HCT116 (cell line): ENCODE data around the gene DVL2. TPM values are rescaled to one million over a fixed set of nuclear protein-coding genes. Genes with fewer than 3 reads are reported as not detected.
A peak's percentile ranks its signal among the peaks of the same experiment; 100 is the strongest.

Experiments used
- ATAC-seq: fragments of 200-7000 bp; cut with Tn5 transposase; 2 replicates; pipeline ENCODE4 v1.9.1; 2020; ENCODE audit warnings: mild to moderate bottlenecking, moderate library complexity
- BruUV-seq: library from RNA; stranded (reverse); fragments of 400-500 nt; replicated peaks from 2 replicates; lab custom pipeline; 2021; lab: Mats Ljungman, UMichigan
- CTCF ChIA-PET: fragments of 300-600 bp; sonication (Branson Sonifier 250); formaldehyde crosslinking; loops from one replicate; lab custom pipeline; 2021; ENCODE audit warnings: antibody characterized with exemption; lab: Charles Lee
- POLR2A ChIA-PET: fragments of 300-600, 350-600 bp; sonication (Branson Sonifier 250); formaldehyde crosslinking; loops from one replicate; lab custom pipeline; 2021; ENCODE audit warnings: antibody characterized with exemption; lab: Charles Lee
- RAD21 ChIA-PET, 2 experiments: fragments of 300-600 bp; sonication (Branson Sonifier 250); formaldehyde crosslinking; loops; one replicate each; lab custom pipeline; 2023; ENCODE audit warnings: low total read pairs in 2 of 2; ENCODE audit not compliant: uncharacterized antibody in 2 of 2, unreplicated experiment in 2 of 2, low non-redundant PET in 1 of 2; lab: Charles Lee
- DNase-seq: peaks from one replicate; pipeline ENCODE4 v3.0.0-alpha.2; 2010; ENCODE audit warnings: low read depth, low spot score
- H2AFZ ChIP-seq: fragments of 200-600 bp; shearing (Covaris generic), sonication (generic); 2 replicates; pipeline ENCODE4 v1.6.1; 2017; ENCODE audit warnings: low read depth, mixed run types, mixed read lengths, antibody characterized with exemption, low read length; ENCODE audit not compliant: poor library complexity, severe bottlenecking
- H3K27ac ChIP-seq: 2 replicates; pipeline ENCODE4 v1.5.1; 2012; ENCODE audit warnings: low read depth, low read length
- H3K27me3 ChIP-seq: fragments of 200-600 bp; sonication (generic); 2 replicates; pipeline ENCODE4 v1.6.1; 2016; ENCODE audit warnings: mixed run types, low read length, mixed read lengths; ENCODE audit not compliant: insufficient read depth
- H3K36me3 ChIP-seq, 2 experiments: fragments of 200-500 bp in 1 of 2; fragments of 200-600 bp in 1 of 2; sonication (Bioruptor generic) in 1 of 2; sonication (generic) in 1 of 2; 2 replicates each; pipeline versions ENCODE4 v1.5.1 to v1.6.1; 2014 to 2016; ENCODE audit warnings: low read length in 2 of 2, inconsistent platforms in 1 of 2, mixed read lengths in 1 of 2, mixed run types in 1 of 2; ENCODE audit not compliant: insufficient read depth in 2 of 2, control insufficient read depth in 1 of 2
- H3K4me1 ChIP-seq, 2 experiments: fragments of 200-600 bp in 1 of 2; sonication (generic) in 1 of 2; 2 replicates each; pipeline versions ENCODE4 v1.5.1 to v1.6.1; 2012 to 2017; ENCODE audit warnings: low read length in 2 of 2, inconsistent platforms in 1 of 2, mild to moderate bottlenecking in 1 of 2, mixed read lengths in 1 of 2, mixed run types in 1 of 2, moderate library complexity in 1 of 2; ENCODE audit not compliant: insufficient read depth in 2 of 2, control insufficient read depth in 1 of 2
- H3K4me2 ChIP-seq: fragments of 200-600 bp; sonication (generic); 2 replicates; pipeline ENCODE4 v1.6.1; 2017; ENCODE audit warnings: mixed run types, low read length, mixed read lengths
- H3K4me3 ChIP-seq, 2 experiments: fragments of 200-600 bp in 1 of 2; sonication (generic) in 1 of 2; replicated peaks in 1 of 2; 2 replicates each; pipeline ENCODE4 v1.5.1; 2011 to 2016; ENCODE audit warnings: low read length in 2 of 2, control low read depth in 1 of 2, low read depth in 1 of 2, mild to moderate bottlenecking in 1 of 2, mixed read lengths in 1 of 2, mixed run types in 1 of 2
- H3K79me2 ChIP-seq: fragments of 200-600 bp; sonication (generic); 2 replicates; pipeline ENCODE4 v1.6.1; 2017; ENCODE audit warnings: mild to moderate bottlenecking, mixed run types, low read length, moderate library complexity, mixed read lengths; ENCODE audit not compliant: insufficient read depth
- H3K9ac ChIP-seq: fragments of 200-600 bp; sonication (generic); 2 replicates; pipeline ENCODE4 v1.6.1; 2016; ENCODE audit warnings: low read length, mixed read lengths
- H3K9me2 ChIP-seq: fragments of 200-600 bp; sonication (generic), shearing (Covaris generic); 2 replicates; pipeline ENCODE4 v1.6.1; 2017; ENCODE audit warnings: mixed run types, mild to moderate bottlenecking, moderate library complexity; ENCODE audit not compliant: insufficient read depth
- H3K9me3 ChIP-seq, 2 experiments: fragments of 200-500 bp in 1 of 2; fragments of 200-600 bp in 1 of 2; sonication (Bioruptor generic) in 1 of 2; sonication (generic) in 1 of 2; 2 replicates each; pipeline ENCODE4 v1.6.1; 2014 to 2017; ENCODE audit warnings: low read length in 2 of 2, mixed read lengths in 2 of 2, inconsistent platforms in 1 of 2, low read depth in 1 of 2, mild to moderate bottlenecking in 1 of 2, mixed run types in 1 of 2, moderate library complexity in 1 of 2; ENCODE audit not compliant: control insufficient read depth in 1 of 2, insufficient read depth in 1 of 2
- H4K20me1 ChIP-seq: fragments of 200-600 bp; sonication (generic), shearing (Covaris generic); 2 replicates; pipeline ENCODE4 v1.6.1; 2017; ENCODE audit warnings: mixed run types, mild to moderate bottlenecking, moderate library complexity; ENCODE audit not compliant: insufficient read depth
- CBX3 ChIP-seq: IDR thresholded peaks from 2 replicates; pipeline ENCODE4 v1.6.1; 2012; ENCODE audit warnings: low read depth
- CTCF ChIP-seq, 3 experiments: fragments of 200-600 bp in 1 of 3; sonication (generic) in 1 of 3; IDR thresholded peaks in 2 of 3; conservative IDR thresholded peaks in 1 of 3; 2 replicates each; pipeline ENCODE4 v1.5.1; 2012 to 2017; ENCODE audit warnings: low read depth in 2 of 3, low read length in 2 of 3, antibody characterized with exemption in 1 of 3, borderline replicate concordance in 1 of 3, control low read depth in 1 of 3, mild to moderate bottlenecking in 1 of 3, mixed read lengths in 1 of 3, mixed run types in 1 of 3, moderate library complexity in 1 of 3; ENCODE audit not compliant: insufficient read depth in 1 of 3
- ELF1 ChIP-seq: IDR thresholded peaks from 2 replicates; pipeline ENCODE4 v1.6.1; 2012; ENCODE audit warnings: low read depth, borderline replicate concordance
- JUND ChIP-seq: IDR thresholded peaks from 2 replicates; pipeline ENCODE4 v1.6.1; 2012
- POLR2A ChIP-seq: IDR thresholded peaks from 2 replicates; pipeline ENCODE4 v1.7.0; 2011; ENCODE audit warnings: borderline replicate concordance; ENCODE audit not compliant: insufficient read depth, insufficient read length; ENCODE audit errors: extremely low read depth
- POLR2AphosphoS5 ChIP-seq: IDR thresholded peaks from 2 replicates; pipeline ENCODE4 v1.6.1; 2011; ENCODE audit warnings: mild to moderate bottlenecking, low read depth, low read length, moderate library complexity
- REST ChIP-seq: IDR thresholded peaks from 2 replicates; pipeline ENCODE4 v1.6.1; 2012; ENCODE audit warnings: low read depth
- SRF ChIP-seq: IDR thresholded peaks from 2 replicates; pipeline ENCODE4 v1.6.1; 2012; ENCODE audit warnings: low read depth
- TCF7L2 ChIP-seq: IDR thresholded peaks from 2 replicates; pipeline ENCODE4 v1.7.0; 2011; ENCODE audit warnings: borderline replicate concordance, inconsistent platforms; ENCODE audit not compliant: insufficient read depth, insufficient read length; ENCODE audit errors: extremely low read depth
- YY1 ChIP-seq: IDR thresholded peaks from 2 replicates; pipeline ENCODE4 v1.6.1; 2011; ENCODE audit warnings: low read length, low read depth, moderate library complexity, mild to moderate bottlenecking; ENCODE audit not compliant: insufficient replicate concordance; ENCODE audit errors: extremely low read depth
- ZNF274 ChIP-seq: fragments of 200-500 bp; sonication (Bioruptor generic); IDR thresholded peaks from 2 replicates; pipeline ENCODE4 v1.6.1; 2014; ENCODE audit warnings: mild to moderate bottlenecking, low read depth, low read length, inconsistent platforms
- intact Hi-C: fragments of 100-400 bp; cut with micrococcal nuclease; formaldehyde crosslinking; loops from 2 replicates; pipeline ENCODE4 v1.10.0; 2022
- total RNA-seq: library from RNA; stranded (reverse); gene quantifications from one replicate; pipeline ENCODE4 v1.2.1, GENCODE V29; 2021; ENCODE audit not compliant: unreplicated experiment

DVL2 gene
- total RNA-seq, 1 experiment from 2014 or later = 69.7 TPM

GRCh38 chr17:7186241-7186640 lies 48.1 kb downstream of the DVL2 start:
- Histone ChIP-seq H3K4me1 (no peaks in the 10 kb centered on the region; a peak in 1 of 4 replicates), H4K20me1 (no peaks in the 10 kb centered on the region), H3K79me2 (no peaks in the 10 kb centered on the region), H3K36me3 (no peaks in the 10 kb centered on the region), H3K4me2 (no peak overlapping the region), H3K9ac (no peak overlapping the region), H3K9me2 (no peaks in the 10 kb centered on the region), H3K27me3 (no peaks in the 10 kb centered on the region), H2AFZ (no peak overlapping the region), H3K27ac (no peak overlapping the region), H3K4me3 (no peak overlapping the region), H3K9me3 (no peaks in the 10 kb centered on the region)
- RAD21 ChIA-PET = no interaction called here
- CTCF ChIA-PET = interaction anchor here (0.7 to 1.2 kb wide), 2 partner anchors 9 to 140 kb away, joined by 4 read pairs; no protein-coding TSS in a partner anchor
- no TSS peak for BruUV-seq
- peak; percentile 70 for ATAC-seq
- intact Hi-C loops = no loop called here
- DNase-seq = no peak
- TF ChIP-seq JUND (no peak), CTCF (IDR thresholded peaks at IDR 0.05 in 2 of 3, conservative IDR thresholded peaks at IDR 0.05 in 1 of 3; ENCODE audit: borderline replicate concordance in 1 of 3, insufficient read depth in 1 of 3, low read depth in 2 of 3, low read length in 2 of 3) (peak in 2 of 3 experiments; percentile 25 to 36; a peak in 3 of 6 replicates)
- POLR2A ChIA-PET = no interaction called here

- CTCF ChIA-PET = interaction anchor here (1.0 kb wide), 1 partner anchor 132 kb away, joined by 3 read pairs; no protein-coding TSS in a partner anchor
- no peak overlapping the region for H3K4me2 ChIP-seq
- POLR2A ChIA-PET = no interaction called here
- TF ChIP-seq REST (no peak), JUND (no peak), POLR2A (no peak), CBX3 (no peak), POLR2AphosphoS5 (no peak), SRF (no peak), CTCF (IDR thresholded peaks at IDR 0.05 in 2 of 3, conservative IDR thresholded peaks at IDR 0.05 in 1 of 3; ENCODE audit: borderline replicate concordance in 1 of 3, insufficient read depth in 1 of 3, low read depth in 2 of 3, low read length in 2 of 3) (no peak), TCF7L2 (no peak), ZNF274 (no peak), YY1 (no peak), ELF1 (no peak)
Observed at GRCh38 chr17:7184647-7185046, 49.7 kb downstream of the DVL2 start.

More at GRCh38 chr17:7184647-7185046, 49.7 kb downstream of the DVL2 start:
- Histone ChIP-seq H3K9me2 (no peaks in the 10 kb centered on the region), H3K4me1 (no peaks in the 10 kb centered on the region; a peak in 1 of 4 replicates), H3K4me3 (no peak overlapping the region), H3K27ac (no peak overlapping the region), H3K27me3 (no peaks in the 10 kb centered on the region), H3K9me3 (no peaks in the 10 kb centered on the region), H3K9ac (no peak overlapping the region), H4K20me1 (no peaks in the 10 kb centered on the region), H3K36me3 (no peaks in the 10 kb centered on the region), H3K79me2 (no peaks in the 10 kb centered on the region), H2AFZ (no peak overlapping the region)
- ATAC-seq (no peak), DNase-seq (no peak)
- no TSS peak for BruUV-seq
- RAD21 ChIA-PET = no interaction called here
- intact Hi-C loops = no loop called here
